GM12801 (cell line): ENCODE results near the gene CCDC80.

Source experiments
- CTCF ChIP-seq: IDR thresholded peaks from one replicate; pipeline ENCODE4 v1.5.1; 2011; ENCODE audit warnings: control low read depth; ENCODE audit not compliant: insufficient read length; ENCODE audit errors: extremely low read depth

CCDC80 gene

GRCh38 chr3:112561484-112561733 lies 79.5 kb downstream of the CCDC80 start:
- TF ChIP-seq CTCF = no peak

GRCh38 chr3:112560721-112561483 lies 80.0 kb downstream of the CCDC80 start:
- no peak for TF ChIP-seq CTCF

GRCh38 chr3:112560307-112560706 lies 80.6 kb downstream of the CCDC80 start:
- TF ChIP-seq CTCF = no peak

- TF ChIP-seq CTCF = no peak
These were observed 83.0 kb downstream of the CCDC80 start for GRCh38 chr3:112557976-112558375.

GRCh38 chr3:112555535-112556170 lies 85.3 kb downstream of the CCDC80 start:
- TF ChIP-seq CTCF = no peak

- TF ChIP-seq CTCF = no peak
These were observed 90.1 kb downstream of the CCDC80 start for GRCh38 chr3:112550859-112551258.
